ENCODE results near the gene TTC38. TPM values are rescaled to one million over a fixed set of nuclear protein-coding genes. Genes with fewer than 3 reads are reported as not detected.

The TTC38 gene
- total RNA-seq, 1 donor from 2014 or later, result 21.0 TPM

- intact Hi-C loops (cut with micrococcal nuclease), result no loop called here
- peaks cover 62% of the 10 kb centered on the region for H3K36me3 Mint-ChIP-seq (ENCODE audit: low read depth)
- H3K4me3 Mint-ChIP-seq (ENCODE audit: low read depth), result peak within 1 kb of the TSS; percentile 94
- H3K27ac Mint-ChIP-seq, result peak within 1 kb of the TSS; percentile 96
- no peaks in the 10 kb centered on the region for H3K9me3 Mint-ChIP-seq
- peaks cover 26% of the 10 kb centered on the region for H3K4me1 Mint-ChIP-seq (ENCODE audit: low read depth)
- H3K27me3 Mint-ChIP-seq (ENCODE audit: low read depth), result no peaks in the 10 kb centered on the region
- DNase-seq (ENCODE audit: low spot score), result peak; percentile 72
Measured at GRCh38 chr22:46335201-46336118, 67.7 kb downstream of the TTC38 start, which contains the start of gene TRMU. Gene TRMU (plus strand): TSS chr22:46335714. CDS start chr22:46335765, 51 bp downstream.

GRCh38 chr22:46336119-46337078 is 68.6 kb downstream of the TTC38 start:
- Mint-ChIP-seq H3K4me3 (ENCODE audit: low read depth) (peak overlapping the region; percentile 94), H3K4me1 (ENCODE audit: low read depth) (peaks cover 26% of the 10 kb centered on the region), H3K36me3 (ENCODE audit: low read depth) (peaks cover 62% of the 10 kb centered on the region), H3K27me3 (ENCODE audit: low read depth) (no peaks in the 10 kb centered on the region), H3K9me3 (no peaks in the 10 kb centered on the region), H3K27ac (peak overlapping the region; percentile 86)
- intact Hi-C loops (cut with micrococcal nuclease), result no loop called here
- no peak for DNase-seq (ENCODE audit: low spot score)

- Mint-ChIP-seq H3K27ac (no peak overlapping the region), H3K9me3 (no peaks in the 10 kb centered on the region), H3K27me3 (ENCODE audit: low read depth) (no peaks in the 10 kb centered on the region), H3K4me3 (ENCODE audit: low read depth) (peak overlapping the region; percentile 14), H3K4me1 (ENCODE audit: low read depth) (peaks cover 26% of the 10 kb centered on the region), H3K36me3 (ENCODE audit: low read depth) (peaks cover 65% of the 10 kb centered on the region)
- no peak for DNase-seq (ENCODE audit: low spot score)
- intact Hi-C loops (cut with micrococcal nuclease), result no loop called here
Measured at GRCh38 chr22:46337870-46338269, 70.1 kb downstream of the TTC38 start.

- Mint-ChIP-seq H3K9me3 (no peaks in the 10 kb centered on the region), H3K4me3 (ENCODE audit: low read depth) (no peak overlapping the region), H3K27me3 (ENCODE audit: low read depth) (no peaks in the 10 kb centered on the region), H3K36me3 (ENCODE audit: low read depth) (peaks cover 63% of the 10 kb centered on the region), H3K27ac (no peak overlapping the region), H3K4me1 (ENCODE audit: low read depth) (peaks cover 26% of the 10 kb centered on the region)
- intact Hi-C loops (cut with micrococcal nuclease), result no loop called here
- DNase-seq (ENCODE audit: low spot score), result no peak
Measured at GRCh38 chr22:46338636-46339035, 70.8 kb downstream of the TTC38 start.

- Mint-ChIP-seq H3K4me1 (ENCODE audit: low read depth) (peaks cover 21% of the 10 kb centered on the region), H3K9me3 (no peaks in the 10 kb centered on the region), H3K36me3 (ENCODE audit: low read depth) (peaks cover 75% of the 10 kb centered on the region), H3K27ac (no peak overlapping the region), H3K27me3 (ENCODE audit: low read depth) (no peaks in the 10 kb centered on the region), H3K4me3 (ENCODE audit: low read depth) (no peak overlapping the region)
- intact Hi-C loops (cut with micrococcal nuclease), result no loop called here
- DNase-seq (ENCODE audit: low spot score), result no peak
Measured at GRCh38 chr22:46339956-46340355, 72.1 kb downstream of the TTC38 start.

GRCh38 chr22:46340676-46341075 is 72.9 kb downstream of the TTC38 start:
- intact Hi-C loops (cut with micrococcal nuclease), result no loop called here
- Mint-ChIP-seq H3K9me3 (no peaks in the 10 kb centered on the region), H3K36me3 (ENCODE audit: low read depth) (peaks cover 78% of the 10 kb centered on the region), H3K4me1 (ENCODE audit: low read depth) (peaks cover 19% of the 10 kb centered on the region), H3K27ac (no peak overlapping the region), H3K27me3 (ENCODE audit: low read depth) (no peaks in the 10 kb centered on the region), H3K4me3 (ENCODE audit: low read depth) (no peak overlapping the region)
- no peak for DNase-seq (ENCODE audit: low spot score)

Other genes starting within 250 kb of the TTC38 start
- 14.0 and 14.5 TPM in 2 replicates for gene PPARA, start 117.5 kb upstream of the TTC38 start, total RNA-seq
- 7.7 and 10.7 TPM in 2 replicates for gene CDPF1, start 17.7 kb upstream of the TTC38 start, total RNA-seq
- not detected in 2 replicates for gene PKDREJ, start 4.7 kb upstream of the TTC38 start, total RNA-seq
- gene GTSE1, start 28.9 kb downstream of the TTC38 start, total RNA-seq, result 46.1 and 47.7 TPM in 2 replicates
- 74.1 and 76.0 TPM in 2 replicates for gene TRMU, start 67.7 kb downstream of the TTC38 start, total RNA-seq